T-cell (primary cell): Measurements from ENCODE around the gene AKIP1. TPM values are rescaled to one million over a fixed set of nuclear protein-coding genes. Genes with fewer than 3 reads are reported as not detected.
"Not testable (repeated sequence)": the region's sequence is repeated elsewhere in the genome, so short reads cannot be mapped to it uniquely, and the experiment has no call there.

Source experiments
- ATAC-seq, 4 experiments: fragments of 200-7000 bp in 3 of 4; fragments of 150-1000 bp in 1 of 4; cut with Tn5 transposase; replicated peaks in 1 of 4; 1 replicate in 3 of 4; 2 replicates in 1 of 4; pipeline ENCODE4 v1.10.0; 2021; ENCODE audit warnings: moderate library complexity in 3 of 4, mild to moderate bottlenecking in 2 of 4, moderate number of reproducible peaks in 1 of 4
- CTCF ChIA-PET, 2 donors: fragments of 300-600 bp; sonication (Branson Sonifier 250); formaldehyde crosslinking; loops; one replicate each; lab custom pipeline; 2022; ENCODE audit warnings: antibody characterized with exemption in 2 of 2; lab: Charles Lee
- POLR2A ChIA-PET, 2 donors: fragments of 300-600 bp; sonication (Branson Sonifier 250); formaldehyde crosslinking; loops; one replicate each; lab custom pipeline; 2022; ENCODE audit warnings: antibody characterized with exemption in 2 of 2; lab: Charles Lee
- DNase-seq, 35 experiments: peaks; one replicate each; pipeline versions ENCODE4 v3.0.0 to v3.0.0-alpha.2; 2013 to 2023
- H3K27ac ChIP-seq: one replicate; pipeline ENCODE4 v1.5.1; 2013; ENCODE audit warnings: low read length
- H3K27me3 ChIP-seq, 2 experiments: replicated peaks in 1 of 2; 1 replicate in 1 of 2; 2 replicates in 1 of 2; pipeline versions ENCODE4 v1.6.1 to v1.7.0; 2013; ENCODE audit warnings: low read length in 1 of 2, mixed read lengths in 1 of 2; ENCODE audit not compliant: control insufficient read depth in 2 of 2, insufficient read depth in 2 of 2; ENCODE audit errors: extremely low read depth in 1 of 2
- H3K36me3 ChIP-seq, 2 donors: 1 replicate in 1 of 2; 2 replicates in 1 of 2; pipeline versions ENCODE4 v1.6.1 to v1.7.0; 2013; ENCODE audit warnings: low read length in 1 of 2; ENCODE audit not compliant: control insufficient read depth in 2 of 2, insufficient read depth in 1 of 2; ENCODE audit errors: extremely low read depth in 1 of 2
- H3K4me1 ChIP-seq, 2 experiments: 1 replicate in 1 of 2; 2 replicates in 1 of 2; pipeline versions ENCODE4 v1.6.1 to v1.7.0; 2013; ENCODE audit warnings: low read length in 2 of 2, mixed read lengths in 1 of 2; ENCODE audit not compliant: insufficient read depth in 2 of 2, control insufficient read depth in 1 of 2; ENCODE audit errors: extremely low read depth in 1 of 2
- H3K4me3 ChIP-seq, 2 donors: 1 replicate in 1 of 2; 2 replicates in 1 of 2; pipeline versions ENCODE4 v1.5.1 to v1.7.0; 2013; ENCODE audit warnings: mild to moderate bottlenecking in 2 of 2, low read length in 1 of 2, moderate library complexity in 1 of 2; ENCODE audit not compliant: control insufficient read depth in 1 of 2; ENCODE audit errors: extremely low read depth in 1 of 2
- H3K9me3 ChIP-seq: 2 replicates; pipeline ENCODE4 v1.7.0; 2013
- H3K27ac Mint-ChIP-seq, 2 donors: one replicate each; pipeline ENCODE4 v1.8.0; 2020 to 2021; ENCODE audit warnings: mild to moderate bottlenecking in 2 of 2, mixed read lengths in 2 of 2
- H3K27me3 Mint-ChIP-seq, 2 donors: one replicate each; pipeline ENCODE4 v1.8.0; 2021 to 2022; ENCODE audit warnings: mixed read lengths in 2 of 2
- H3K36me3 Mint-ChIP-seq: one replicate; pipeline ENCODE4 v1.8.0; 2021; ENCODE audit warnings: mixed read lengths
- H3K4me1 Mint-ChIP-seq, 3 donors: one replicate each; pipeline ENCODE4 v1.8.0; 2020 to 2022; ENCODE audit warnings: mixed read lengths in 3 of 3, mild to moderate bottlenecking in 1 of 3
- H3K4me3 Mint-ChIP-seq, 3 donors: one replicate each; pipeline ENCODE4 v1.8.0; 2020 to 2022; ENCODE audit warnings: mild to moderate bottlenecking in 3 of 3, mixed read lengths in 3 of 3, moderate library complexity in 3 of 3
- H3K9me3 Mint-ChIP-seq, 3 donors: one replicate each; pipeline ENCODE4 v1.8.0; 2020 to 2022; ENCODE audit warnings: mixed read lengths in 3 of 3
- WGBS: methylation state at CpG from one replicate; pipeline ENCODE4 v1.1.5; 2013; ENCODE audit warnings: missing lambda C conversion rate; ENCODE audit not compliant: insufficient coverage; 5-methylcytosine and 5-hydroxymethylcytosine counted together
- total RNA-seq, 35 experiments: library from RNA in 6 of 35; stranded (reverse) in 6 of 35; fragments of 120-200 nt in 1 of 35; gene quantifications; one replicate each; pipeline versions ENCODE4 v1.2.1 to v1.2.4 and lab custom pipeline; 2013 to 2026

Gene AKIP1
- total RNA-seq, 5 donors from 2014 or later (not counting 1 experiment from before 2014, with no cell fraction given): 5.8 to 17.9 (median 11.1) TPM

GRCh38 chr11:8886322-8886721, 24.7 kb upstream of the AKIP1 start:
- no peak overlapping the region for H3K27ac Mint-ChIP-seq
- no peak for ATAC-seq
- H3K9me3 Mint-ChIP-seq: peaks cover 0 to 8% (median 6%) of the 10 kb centered on the region in 3 donors
- CTCF ChIA-PET: no interaction called here
- POLR2A ChIA-PET: no interaction called here
- H3K9me3 ChIP-seq: no peaks in the 10 kb centered on the region
- H3K4me3 Mint-ChIP-seq: no peak overlapping the region
- no peaks in the 10 kb centered on the region for H3K36me3 ChIP-seq
- no peak overlapping the region for H3K4me3 ChIP-seq
- no CpG with 5 or more reads among the region's 2 CpGs for WGBS
- H3K27me3 Mint-ChIP-seq: peaks cover 25 to 29% of the 10 kb centered on the region in 2 donors
- no peaks in the 10 kb centered on the region for H3K4me1 Mint-ChIP-seq
- H3K27ac ChIP-seq: no peak overlapping the region
- H3K4me1 ChIP-seq: no peaks in the 10 kb centered on the region
- peaks cover 0 to 5% of the 10 kb centered on the region in 2 experiments for H3K27me3 ChIP-seq
- H3K36me3 Mint-ChIP-seq: peaks cover 5% of the 10 kb centered on the region
- no peak for DNase-seq

GRCh38 chr11:8891185-8891584, 19.8 kb upstream of the AKIP1 start:
- DNase-seq, H3K4me1 Mint-ChIP-seq, POLR2A ChIA-PET, H3K27ac ChIP-seq, H3K36me3 Mint-ChIP-seq, H3K27ac Mint-ChIP-seq, H3K27me3 ChIP-seq, H3K4me3 Mint-ChIP-seq, H3K4me3 ChIP-seq, H3K36me3 ChIP-seq, H3K9me3 ChIP-seq, H3K4me1 ChIP-seq, CTCF ChIA-PET, ATAC-seq: not testable (repeated sequence)
- Mint-ChIP-seq H3K27me3 (peaks cover 21 to 23% of the 10 kb centered on the region in 2 donors), H3K9me3 (peaks cover 2 to 13% (median 8%) of the 10 kb centered on the region in 3 donors)
- WGBS: no CpG with 5 or more reads among the region's 2 CpGs

- DNase-seq (no peak), ATAC-seq (no peak)
- Mint-ChIP-seq H3K27ac (no peak overlapping the region), H3K36me3 (peaks cover 9% of the 10 kb centered on the region), H3K4me3 (no peak overlapping the region), H3K9me3 (peaks cover 17 to 31% (median 25%) of the 10 kb centered on the region in 3 donors), H3K27me3 (peaks cover 0 to 9% of the 10 kb centered on the region in 2 donors), H3K4me1 (no peaks in the 10 kb centered on the region)
- Histone ChIP-seq H3K27ac (no peak overlapping the region), H3K4me1 (no peaks in the 10 kb centered on the region), H3K9me3 (peaks cover 5% of the 10 kb centered on the region), H3K4me3 (no peak overlapping the region), H3K27me3 (no peaks in the 10 kb centered on the region), H3K36me3 (no peaks in the 10 kb centered on the region)
- ChIA-PET POLR2A (no interaction called here), CTCF (no interaction called here)
Measured at GRCh38 chr11:8899119-8899753, 11.8 kb upstream of the AKIP1 start.

GRCh38 chr11:8905528-8906165, 5.3 kb upstream of the AKIP1 start:
- no peaks in the 10 kb centered on the region for H3K36me3 ChIP-seq
- ChIA-PET CTCF (no interaction called here), POLR2A (no interaction called here)
- peaks cover 4 to 9% (median 4%) of the 10 kb centered on the region in 3 donors for H3K9me3 Mint-ChIP-seq
- H3K27ac ChIP-seq: no peak overlapping the region
- no peak for DNase-seq
- peaks cover 4% of the 10 kb centered on the region for H3K36me3 Mint-ChIP-seq
- WGBS: no CpG with 5 or more reads among the region's 5 CpGs
- peaks cover 2 to 12% of the 10 kb centered on the region in 2 experiments for H3K4me1 ChIP-seq
- ATAC-seq: no peak
- H3K27me3 ChIP-seq: peaks cover 0 to 2% of the 10 kb centered on the region in 2 experiments
- no peak overlapping the region for H3K4me3 Mint-ChIP-seq
- peaks cover 12 to 26% (median 18%) of the 10 kb centered on the region in 3 donors for H3K4me1 Mint-ChIP-seq
- H3K4me3 ChIP-seq: no peak overlapping the region
- no peaks in the 10 kb centered on the region for H3K9me3 ChIP-seq
- H3K27me3 Mint-ChIP-seq: peaks cover 0 to 9% of the 10 kb centered on the region in 2 donors
- H3K27ac Mint-ChIP-seq: no peak overlapping the region

GRCh38 chr11:8907116-8907515, 3.9 kb upstream of the AKIP1 start:
- DNase-seq (no peak), ATAC-seq (no peak)
- H3K27ac Mint-ChIP-seq: no peak overlapping the region
- H3K4me3 Mint-ChIP-seq: no peak overlapping the region
- Histone ChIP-seq H3K27ac (no peak overlapping the region), H3K4me3 (no peak overlapping the region), H3K36me3 (no peaks in the 10 kb centered on the region), H3K4me1 (peaks cover 2 to 20% of the 10 kb centered on the region in 2 experiments), H3K27me3 (peaks cover 0 to 2% of the 10 kb centered on the region in 2 experiments), H3K9me3 (no peaks in the 10 kb centered on the region)
- H3K36me3 Mint-ChIP-seq: no peaks in the 10 kb centered on the region
- peaks cover 0 to 4% of the 10 kb centered on the region in 2 donors for H3K27me3 Mint-ChIP-seq
- WGBS: no CpG with 5 or more reads among the region's 1 CpG
- H3K4me1 Mint-ChIP-seq: peaks cover 12 to 27% (median 19%) of the 10 kb centered on the region in 3 donors
- H3K9me3 Mint-ChIP-seq: peaks cover 0 to 4% (median 4%) of the 10 kb centered on the region in 3 donors
- CTCF ChIA-PET: no interaction called here
- POLR2A ChIA-PET: no interaction called here

DNA sequence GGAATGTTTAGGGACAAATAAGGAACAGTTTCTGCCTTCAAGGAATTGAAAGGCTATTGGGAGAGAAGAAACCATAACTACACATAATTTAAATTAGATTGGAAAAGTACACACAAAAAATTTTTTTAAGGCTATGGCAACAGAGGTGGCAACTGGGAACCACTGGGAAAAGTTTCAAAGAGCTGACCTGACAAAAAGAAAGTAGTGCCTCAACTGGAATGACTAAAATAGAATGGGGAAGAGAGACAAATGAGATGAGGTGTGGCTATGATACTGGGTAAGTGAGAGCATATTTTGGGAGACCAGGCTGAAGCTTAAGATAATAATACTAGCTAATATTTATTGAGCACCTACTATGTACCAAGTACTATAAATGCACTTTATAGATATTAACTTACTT, 2.9 kb upstream of the AKIP1 start:
- H3K27ac ChIP-seq: no peak overlapping the region
- no peaks in the 10 kb centered on the region for H3K27me3 Mint-ChIP-seq
- no peak overlapping the region for H3K4me3 Mint-ChIP-seq
- ChIA-PET CTCF (no interaction called here), POLR2A (no interaction called here)
- H3K4me1 ChIP-seq: peaks cover 2 to 21% of the 10 kb centered on the region in 2 experiments
- no peaks in the 10 kb centered on the region for H3K9me3 ChIP-seq
- peaks cover 13 to 31% (median 25%) of the 10 kb centered on the region in 3 donors for H3K4me1 Mint-ChIP-seq
- no peaks in the 10 kb centered on the region for H3K36me3 ChIP-seq
- H3K9me3 Mint-ChIP-seq: no peaks in the 10 kb centered on the region
- peaks cover 0 to 2% of the 10 kb centered on the region in 2 experiments for H3K27me3 ChIP-seq
- no peak overlapping the region for H3K4me3 ChIP-seq
- peak overlapping the region in 1 of 2 donors; percentile 2 for H3K27ac Mint-ChIP-seq
- DNase-seq (no peak), ATAC-seq (no peak)
- H3K36me3 Mint-ChIP-seq: no peaks in the 10 kb centered on the region
